DMS79 (cell line): ENCODE data around the gene KIF12.

Source experiments
- DNase-seq: peaks from one replicate; lab custom pipeline; 2025; lab: John Stamatoyannopoulos, UW

Gene KIF12

DNA sequence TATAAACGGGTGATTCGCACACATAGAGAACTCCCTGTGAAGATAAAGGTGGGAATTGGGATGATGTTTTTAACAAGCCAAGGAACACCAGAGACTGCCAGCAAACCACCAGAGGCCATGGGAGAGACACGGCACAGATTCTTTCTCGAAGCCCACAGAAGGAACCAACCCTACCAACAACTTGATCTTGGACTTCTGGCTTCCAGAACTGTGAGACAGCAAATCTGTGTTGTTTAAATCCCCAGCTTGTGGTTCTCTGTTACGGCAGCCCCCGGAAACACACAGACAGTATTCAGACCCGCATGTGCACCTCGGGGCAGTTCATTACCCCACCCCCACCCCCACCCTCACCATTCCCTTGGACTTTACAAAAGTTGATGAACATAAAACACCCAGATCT lies 33.8 kb downstream of the KIF12 start:
- no peak for DNase-seq

DNA sequence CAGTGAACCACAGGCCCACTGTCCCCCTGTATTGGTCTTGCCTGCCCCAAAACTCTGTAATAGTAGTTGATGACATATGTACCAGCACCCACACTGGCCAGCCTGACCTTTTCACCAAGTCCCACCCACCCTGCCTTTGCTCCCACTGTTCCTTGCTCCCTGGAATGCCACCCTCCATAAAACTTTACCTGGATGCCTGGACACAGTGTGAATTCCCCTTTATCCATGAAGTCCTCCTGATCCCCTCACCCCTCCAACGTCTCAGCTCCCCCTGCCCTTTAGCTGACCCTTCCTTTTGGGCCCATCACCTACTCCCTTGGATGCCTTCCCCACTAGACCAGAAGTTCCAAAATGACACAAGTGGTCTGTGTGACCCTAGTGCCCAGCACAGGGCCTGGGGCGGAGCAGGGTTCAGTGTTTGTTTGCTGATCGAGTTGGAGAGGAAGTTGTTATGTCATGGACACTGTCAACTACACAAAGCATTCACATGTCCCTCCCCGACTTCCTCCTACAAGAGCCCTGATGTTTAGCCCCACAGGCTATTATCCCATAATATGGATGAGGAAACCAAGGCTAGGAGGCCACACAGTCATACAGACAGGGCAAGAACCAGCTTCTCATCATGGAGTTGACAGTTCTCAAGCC lies 37.1 kb downstream of the KIF12 start:
- DNase-seq: no peak

DNA sequence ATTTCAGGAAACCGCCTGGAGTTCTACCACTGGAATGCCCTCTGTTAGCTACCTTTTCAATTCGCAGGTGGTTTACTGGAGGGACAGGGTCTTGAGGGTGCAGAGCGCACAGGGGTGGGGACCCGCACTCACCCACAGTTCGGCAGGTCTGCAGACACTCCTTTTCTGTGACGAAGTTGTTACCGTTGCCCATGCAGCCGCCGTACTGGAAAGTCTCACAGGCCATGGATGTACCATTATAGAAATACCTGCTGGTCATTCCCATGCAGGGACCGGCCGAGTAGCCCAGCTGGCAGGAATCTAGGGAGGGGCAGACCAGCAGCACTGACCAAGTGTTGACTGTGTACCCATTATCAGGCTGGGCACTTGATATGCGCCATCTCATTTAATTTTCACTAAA lies 37.8 kb downstream of the KIF12 start:
- DNase-seq: no peak

DNA sequence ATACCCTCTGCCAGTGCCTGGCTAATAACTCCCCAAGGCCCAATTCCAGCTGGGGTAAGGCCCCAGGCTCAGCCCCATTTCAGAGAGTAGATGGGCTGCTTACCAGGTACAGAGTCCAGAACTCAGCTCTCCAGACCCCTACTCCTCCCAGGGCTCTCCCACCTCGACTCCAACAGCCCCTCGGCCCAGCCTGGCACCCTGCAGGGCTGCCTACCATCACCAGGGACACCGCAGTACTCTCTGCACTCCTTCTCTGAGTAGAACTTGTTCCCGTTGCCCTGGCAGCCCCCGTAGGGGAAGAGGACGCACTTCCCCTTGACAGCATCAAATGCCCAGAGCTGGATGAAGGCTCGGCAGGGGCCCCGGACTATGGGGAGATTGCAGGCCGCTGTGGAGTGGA lies 38.4 kb downstream of the KIF12 start:
- no peak for DNase-seq

DNA sequence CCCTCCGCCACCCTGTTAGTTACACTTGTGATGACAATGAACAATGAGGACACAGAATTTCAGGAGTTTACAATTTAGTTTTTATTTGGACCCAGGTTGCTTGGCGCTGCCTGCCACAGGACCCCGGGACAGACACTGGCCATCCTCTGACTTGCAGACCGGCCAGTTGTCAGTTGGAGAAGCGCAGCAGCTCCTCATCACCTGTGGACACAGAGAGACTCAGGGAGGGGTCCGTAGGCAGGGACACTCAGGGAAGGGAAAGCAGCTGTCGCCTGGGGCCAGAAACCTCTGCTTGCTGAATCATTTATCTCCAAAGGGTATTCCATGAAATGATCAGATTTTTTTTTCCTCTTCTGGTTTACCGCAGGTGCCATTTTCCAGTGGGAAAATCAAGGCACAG lies 39.0 kb downstream of the KIF12 start:
- no peak for DNase-seq

DNA sequence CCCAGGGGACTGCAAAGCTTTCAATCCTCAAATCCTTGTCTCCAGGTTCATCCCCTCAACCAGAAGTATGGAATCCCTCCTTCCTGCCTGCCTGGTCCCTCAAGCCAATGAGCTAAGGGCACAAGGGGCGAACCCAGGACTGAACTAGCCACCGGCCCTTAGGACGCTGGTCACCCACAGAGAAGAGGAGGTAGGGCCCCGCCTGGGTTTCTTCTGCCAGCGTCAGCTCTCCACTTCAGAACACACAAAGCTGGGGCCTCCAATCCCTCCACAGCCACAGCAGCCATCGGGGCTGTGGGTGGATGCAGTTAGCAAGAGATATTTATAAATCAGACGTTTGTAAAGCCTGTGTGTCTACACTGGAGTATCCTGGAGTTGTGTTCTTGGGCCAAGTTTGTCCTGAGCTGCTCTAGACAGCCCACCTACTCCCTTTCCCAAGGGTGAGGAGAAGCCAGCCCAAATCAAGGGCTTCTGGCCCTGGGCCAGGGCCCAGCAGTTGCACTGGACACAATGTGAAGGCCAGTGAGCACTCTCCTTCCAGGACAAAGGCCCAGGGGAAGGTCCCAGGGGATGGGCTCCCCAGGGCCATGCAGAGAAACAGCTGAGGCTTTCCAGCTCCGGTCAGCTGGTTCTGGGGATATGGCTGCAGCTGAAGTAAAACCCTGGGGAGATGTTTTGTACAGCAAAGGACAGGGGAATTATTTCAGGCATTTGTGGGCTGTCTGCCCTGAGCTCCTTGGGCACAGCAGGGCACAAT lies 39.9 kb downstream of the KIF12 start:
- DNase-seq: no peak

DNA sequence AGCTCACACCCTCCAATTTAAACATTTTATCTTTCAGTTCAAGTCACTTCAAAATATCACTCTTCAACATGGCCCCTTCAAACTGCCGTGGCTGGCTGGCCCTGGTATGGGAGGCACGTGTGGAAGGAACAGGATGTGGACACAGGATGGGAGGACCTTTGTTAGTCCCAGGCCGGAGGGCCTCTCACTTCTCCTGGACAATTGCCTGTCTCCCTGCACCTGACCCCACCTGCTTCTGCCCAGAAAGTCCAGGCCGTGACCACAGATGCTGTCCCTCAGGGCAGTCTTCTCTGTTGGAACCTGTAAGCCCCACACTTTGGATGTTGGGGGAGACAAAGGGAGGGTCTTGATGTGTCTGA lies 40.4 kb downstream of the KIF12 start:
- no peak for DNase-seq

DNA sequence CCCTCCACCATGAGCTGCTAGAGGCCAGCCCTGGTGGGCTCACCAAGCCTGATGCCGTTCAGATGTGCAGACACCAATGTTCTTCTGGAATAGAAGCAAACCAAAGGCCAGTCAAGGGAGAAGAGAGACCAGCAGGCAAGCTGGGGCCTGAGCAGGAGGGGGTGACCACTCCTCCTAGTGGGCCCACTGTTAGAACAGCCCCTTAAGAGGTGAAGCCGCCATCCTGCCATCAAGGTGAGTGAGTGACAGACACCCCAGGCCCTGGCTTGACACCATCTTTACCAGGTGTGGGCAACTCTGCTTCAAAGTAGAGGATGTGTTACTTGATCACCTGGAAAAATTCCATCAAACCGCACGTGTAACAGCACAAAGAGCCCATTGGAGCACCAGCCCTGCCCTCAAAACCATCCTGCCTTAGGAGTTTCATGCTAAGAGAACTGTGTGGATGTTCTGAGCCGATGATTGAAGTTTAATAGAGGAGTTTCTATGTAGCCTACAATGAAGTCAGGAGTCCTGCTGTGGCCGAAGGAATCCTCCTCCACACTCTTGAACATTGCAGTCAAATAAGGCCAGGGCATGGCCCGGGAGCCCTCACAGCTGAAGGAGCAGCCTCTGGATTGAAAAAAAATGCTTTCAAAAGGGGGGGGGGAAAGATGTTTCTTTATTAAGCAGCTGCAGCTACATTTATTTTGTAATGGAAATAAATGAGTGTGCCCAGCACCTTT lies 41.8 kb downstream of the KIF12 start:
- DNase-seq: no peak

DNA sequence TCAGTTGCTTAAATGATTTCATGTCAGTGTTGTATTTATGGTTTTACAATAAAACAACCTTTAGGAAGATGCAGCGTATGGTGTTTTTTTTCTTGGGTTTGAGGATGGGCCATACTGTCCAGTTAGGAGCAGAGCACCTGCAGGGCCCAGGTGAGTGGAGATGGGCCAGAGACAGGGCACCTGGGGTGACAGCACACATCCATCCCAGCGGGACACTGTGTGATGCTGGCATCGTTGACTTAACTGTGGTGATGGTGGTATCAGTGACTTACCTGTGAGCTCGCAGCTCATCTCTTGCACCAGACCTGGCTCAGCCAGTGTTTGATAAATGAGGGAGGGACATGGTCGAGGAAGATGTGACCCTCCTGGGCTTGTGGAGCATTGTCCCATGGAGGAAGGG lies 42.6 kb downstream of the KIF12 start:
- DNase-seq: no peak

DNA sequence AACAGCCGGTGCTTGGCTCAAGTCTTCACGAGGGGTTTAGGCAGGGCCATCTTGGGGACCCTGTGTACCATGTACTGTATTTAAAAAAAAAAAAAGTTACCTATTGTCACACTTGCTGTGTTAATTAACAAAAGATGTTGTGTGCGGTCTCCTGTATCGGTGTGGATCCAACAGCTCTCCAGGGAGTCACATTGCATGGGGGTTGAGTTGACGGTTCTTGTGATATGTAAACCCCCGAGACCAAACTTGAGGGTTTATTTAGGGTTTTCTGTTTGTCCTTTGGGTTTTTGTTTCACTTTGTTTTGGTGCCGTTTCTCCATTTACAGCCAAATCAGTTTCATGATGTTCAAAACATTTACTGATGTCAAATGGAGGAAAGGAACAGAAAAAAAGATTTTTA lies 43.2 kb downstream of the KIF12 start:
- DNase-seq: no peak

DNA sequence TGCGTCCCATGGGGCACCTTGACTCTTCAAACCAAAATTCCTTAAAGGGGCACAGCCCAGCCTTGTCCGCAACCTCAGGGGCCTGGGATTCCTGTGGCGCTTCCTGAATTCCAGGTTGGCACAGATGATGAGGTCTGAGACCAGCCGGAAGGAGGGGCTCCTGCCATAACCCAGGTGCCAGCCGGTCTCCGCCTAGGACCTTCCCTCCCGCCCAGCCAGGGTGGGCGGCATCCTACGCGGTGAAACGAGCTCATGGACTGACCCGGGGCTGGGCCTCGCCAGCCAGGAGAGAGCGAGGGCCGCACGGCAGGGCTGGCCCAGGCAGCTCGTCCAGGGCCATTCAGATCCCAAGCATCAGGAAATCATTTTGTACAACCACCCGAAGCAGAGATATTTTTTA lies 44.0 kb downstream of the KIF12 start:
- no peak for DNase-seq

DNA sequence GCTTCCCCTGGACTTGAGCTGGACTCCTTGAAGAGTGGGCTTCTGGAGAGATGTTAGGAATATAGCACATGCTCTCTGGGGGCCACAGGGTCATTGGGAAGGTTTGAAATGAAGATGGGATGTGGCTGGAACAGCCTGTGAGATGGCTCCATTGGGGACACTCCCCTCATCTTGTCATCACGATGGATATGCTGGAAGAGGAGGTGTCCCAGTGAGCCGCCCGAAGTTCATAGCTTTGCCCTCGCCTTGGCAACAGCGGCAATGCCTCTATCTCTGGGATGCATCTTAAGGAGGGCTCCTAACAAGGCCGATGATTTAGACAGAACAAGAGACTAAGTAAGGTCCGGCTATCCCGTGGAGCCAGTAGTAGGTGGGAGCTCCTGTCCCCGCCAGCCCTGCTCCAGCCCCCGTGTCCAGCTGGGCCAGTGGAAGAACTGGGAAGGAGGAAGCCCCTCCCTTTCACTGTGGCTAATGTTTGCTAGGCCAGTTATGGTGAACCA lies 44.9 kb downstream of the KIF12 start:
- no peak for DNase-seq

DNA sequence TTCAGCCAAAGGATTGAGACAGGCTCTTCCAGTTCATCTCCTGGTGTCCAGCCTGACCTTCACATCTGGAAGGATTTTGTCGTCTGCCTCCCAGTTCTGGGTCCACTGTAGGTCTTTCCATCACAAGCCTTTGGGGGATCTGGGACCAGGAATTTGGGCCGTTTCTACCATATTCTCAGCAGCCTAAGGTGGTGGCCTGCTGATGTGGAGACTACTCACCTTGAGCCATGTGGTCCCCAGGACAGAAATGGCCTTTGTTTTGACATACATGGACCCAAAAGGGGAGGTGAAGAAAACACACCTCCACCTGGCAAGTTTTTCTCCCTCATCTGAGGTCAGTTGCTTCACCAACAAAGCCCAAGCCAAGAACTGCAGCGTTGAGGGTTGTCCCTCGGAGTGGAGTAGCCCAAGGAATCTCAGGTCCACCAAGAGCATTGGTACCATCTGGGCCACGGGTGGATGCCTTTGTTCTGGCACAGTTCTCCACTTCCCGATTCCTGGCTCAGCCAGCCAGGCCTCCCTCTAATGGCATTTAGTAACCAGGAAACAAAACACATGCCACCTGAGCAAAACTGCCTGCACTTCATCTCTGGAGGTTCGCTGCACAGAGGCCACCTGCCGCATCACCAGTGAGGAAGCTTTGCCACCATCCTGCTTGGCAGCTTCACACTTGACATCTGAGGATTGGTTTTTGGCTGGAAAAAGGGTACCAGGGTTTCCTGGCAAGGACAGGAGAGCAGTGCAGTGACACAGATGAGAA lies 45.7 kb downstream of the KIF12 start:
- DNase-seq: no peak

DNA sequence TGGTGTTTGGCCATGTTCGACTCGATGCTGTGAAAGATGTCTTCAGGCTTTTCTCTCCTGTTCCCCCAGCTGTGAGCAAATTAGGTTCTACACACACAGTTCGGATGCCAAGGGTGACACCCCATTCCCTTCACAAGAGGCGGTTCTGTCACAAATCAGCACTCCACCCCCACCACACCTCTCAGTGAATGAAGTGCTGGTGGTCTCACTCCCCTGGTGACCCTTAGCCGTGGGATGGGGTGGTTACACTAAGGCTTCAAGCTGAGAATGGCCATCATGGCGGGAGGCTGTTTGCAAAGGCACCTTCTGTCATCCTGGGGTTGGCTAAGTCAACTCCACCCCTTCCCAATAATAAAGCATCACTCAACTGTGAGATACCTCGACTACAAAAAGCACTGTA lies 47.4 kb downstream of the KIF12 start:
- no peak for DNase-seq

DNA sequence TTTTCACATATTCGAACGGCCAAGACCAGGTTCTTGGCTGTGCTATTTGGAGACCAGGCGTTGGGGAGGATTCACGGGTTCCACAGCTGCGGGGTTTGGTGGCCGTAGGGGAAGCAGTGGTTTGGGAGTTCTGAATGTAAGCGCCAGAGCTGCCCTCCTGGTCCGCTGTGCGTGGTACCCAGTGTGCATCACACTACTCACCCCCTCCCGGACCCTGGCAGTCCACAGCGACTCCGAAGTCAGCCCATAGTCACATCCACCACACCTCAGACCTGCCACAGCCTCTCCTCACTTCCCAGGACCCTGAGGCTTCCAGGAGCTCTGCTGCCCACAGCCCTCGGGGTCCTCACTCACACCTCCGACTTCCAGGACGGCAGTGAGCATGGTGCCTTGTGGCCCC lies 47.8 kb downstream of the KIF12 start:
- no peak for DNase-seq

DNA sequence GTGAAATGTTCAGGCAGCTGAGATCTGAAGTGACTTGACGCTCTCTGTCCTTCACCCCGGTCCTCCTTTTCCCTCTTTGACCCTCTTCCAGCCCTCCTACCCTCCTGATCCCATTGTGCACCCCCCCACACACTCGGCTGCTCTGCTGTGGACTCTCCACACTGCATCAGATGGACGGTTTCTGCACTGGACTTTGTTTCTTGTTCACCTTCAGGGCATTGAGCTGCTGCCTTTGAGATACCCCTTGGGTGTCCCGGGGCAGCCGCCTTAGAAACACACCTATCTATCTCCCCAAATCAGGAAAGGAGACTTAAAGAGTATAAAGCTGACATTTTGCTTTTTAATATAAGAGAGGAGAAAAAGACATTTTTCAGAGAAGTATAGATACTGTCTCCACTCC lies 48.4 kb downstream of the KIF12 start:
- DNase-seq: no peak

DNA sequence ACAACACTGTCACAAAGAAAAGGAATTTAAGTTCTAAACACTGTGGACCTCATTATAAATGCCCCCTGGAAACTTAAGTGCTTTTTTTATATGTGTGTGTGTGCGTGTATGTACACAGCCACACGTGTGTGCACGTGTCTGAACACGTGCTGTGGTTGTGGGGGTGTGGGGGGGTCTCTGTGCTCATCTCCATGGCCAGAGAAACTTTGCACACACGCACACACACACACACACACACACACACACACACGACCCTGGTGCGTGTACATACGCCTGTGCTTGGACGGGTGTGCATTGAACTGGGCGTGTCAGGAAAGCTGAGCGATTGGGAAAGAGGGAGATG lies 48.9 kb downstream of the KIF12 start:
- DNase-seq: no peak

DNA sequence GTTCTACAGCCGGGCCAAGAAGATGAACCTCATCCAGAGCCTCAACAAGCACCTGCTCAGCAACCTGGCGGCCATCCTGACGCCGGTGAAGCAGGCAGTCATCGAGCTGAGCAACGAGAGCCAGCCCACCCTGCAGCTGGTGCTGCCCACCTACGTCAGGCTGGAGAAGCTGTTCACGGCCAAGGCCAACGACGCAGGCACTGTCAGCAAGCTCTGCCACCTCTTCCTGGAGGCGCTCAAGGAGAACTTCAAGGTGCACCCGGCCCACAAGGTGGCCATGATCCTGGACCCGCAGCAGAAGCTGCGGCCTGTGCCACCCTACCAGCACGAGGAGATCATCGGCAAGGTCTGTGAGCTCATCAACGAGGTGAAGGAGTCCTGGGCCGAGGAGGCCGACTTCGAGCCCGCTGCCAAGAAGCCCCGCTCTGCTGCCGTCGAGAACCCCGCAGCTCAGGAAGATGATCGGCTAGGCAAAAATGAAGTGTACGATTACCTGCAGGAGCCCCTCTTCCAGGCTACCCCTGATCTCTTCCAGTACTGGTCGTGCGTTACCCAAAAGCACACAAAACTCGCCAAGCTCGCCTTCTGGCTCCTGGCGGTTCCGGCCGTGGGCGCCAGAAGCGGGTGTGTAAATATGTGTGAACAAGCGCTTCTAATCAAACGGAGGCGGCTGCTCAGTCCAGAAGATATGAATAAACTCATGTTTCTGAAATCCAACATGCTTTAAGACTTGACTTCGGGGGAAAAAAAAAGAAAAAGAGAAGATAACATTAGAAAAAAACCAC lies 49.5 kb downstream of the KIF12 start:
- DNase-seq: no peak

DNA sequence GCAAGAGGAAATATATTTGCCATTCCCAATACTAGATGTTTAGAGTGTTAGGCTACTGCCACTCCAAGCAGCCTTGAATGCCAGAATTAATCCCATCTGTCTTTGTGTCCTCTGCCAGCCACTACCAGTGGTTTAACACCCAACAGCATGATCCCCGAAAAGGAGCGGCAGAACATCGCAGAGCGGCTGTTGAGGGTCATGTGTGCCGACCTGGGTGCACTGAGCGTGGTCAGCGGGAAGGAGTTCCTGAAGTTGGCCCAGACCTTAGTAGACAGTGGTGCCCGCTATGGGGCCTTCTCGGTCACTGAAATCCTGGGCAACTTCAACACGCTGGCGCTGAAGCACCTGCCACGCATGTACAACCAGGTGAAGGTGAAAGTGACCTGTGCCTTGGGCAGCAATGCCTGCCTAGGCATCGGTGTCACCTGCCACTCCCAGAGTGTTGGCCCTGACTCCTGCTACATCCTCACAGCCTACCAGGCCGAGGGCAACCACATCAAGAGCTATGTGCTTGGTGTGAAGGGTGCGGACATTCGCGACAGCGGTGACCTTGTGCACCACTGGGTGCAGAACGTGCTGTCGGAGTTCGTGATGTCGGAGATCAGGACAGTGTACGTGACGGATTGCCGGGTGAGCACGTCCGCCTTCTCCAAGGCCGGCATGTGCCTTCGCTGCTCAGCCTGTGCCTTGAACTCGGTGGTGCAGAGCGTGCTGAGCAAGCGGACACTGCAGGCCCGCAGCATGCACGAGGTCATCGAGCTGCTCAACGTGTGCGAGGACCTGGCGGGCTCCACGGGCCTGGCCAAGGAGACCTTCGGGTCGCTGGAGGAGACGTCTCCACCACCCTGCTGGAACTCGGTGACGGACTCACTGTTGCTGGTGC lies 50.3 kb downstream of the KIF12 start:
- DNase-seq: no peak

DNA sequence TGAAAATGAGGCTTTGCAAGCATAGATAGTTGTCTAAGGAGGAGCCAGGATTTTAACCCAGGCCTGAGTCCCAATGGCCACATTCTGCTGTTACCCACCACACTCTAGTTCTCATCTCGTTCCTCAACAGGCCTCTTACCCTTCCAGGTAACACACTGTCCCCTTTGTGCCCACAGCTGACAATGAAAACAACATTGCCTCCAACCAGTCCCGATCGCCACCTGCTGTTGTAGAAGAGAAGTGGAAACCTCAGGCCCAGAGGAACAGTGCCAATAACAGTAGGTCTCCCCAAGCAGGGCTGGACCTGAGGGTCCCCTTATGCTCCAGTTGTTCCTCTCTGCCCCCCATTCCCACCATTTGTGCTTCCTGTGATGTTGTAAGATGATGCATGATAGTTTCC lies 51.4 kb downstream of the KIF12 start:
- no peak for DNase-seq

DNA sequence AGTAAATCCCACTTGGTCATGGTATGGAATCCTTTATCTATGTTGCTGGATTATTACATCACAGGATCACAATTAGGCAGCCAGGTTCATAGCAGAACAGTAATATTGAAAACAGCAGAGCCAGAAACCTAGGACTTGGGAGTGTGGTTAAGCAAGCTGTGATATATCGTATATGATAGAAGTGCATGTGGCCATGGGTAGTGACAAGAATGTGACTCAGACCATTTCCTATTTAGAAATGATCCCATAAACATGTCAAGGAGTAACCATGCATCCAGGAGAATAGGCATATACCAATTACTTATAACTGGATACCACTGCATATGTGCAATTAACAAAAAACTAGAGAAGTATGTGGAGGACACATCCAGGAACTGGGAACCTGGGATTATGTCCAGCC lies 52.2 kb downstream of the KIF12 start:
- no peak for DNase-seq
